Gastroesophageal sphincter (tissue), 4 donors: ENCODE results near the gene CLIC4. TPM values are rescaled to one million over a fixed set of nuclear protein-coding genes. Genes with fewer than 3 reads are reported as not detected.

Source experiments
- ATAC-seq: fragments of 150-250 bp; one replicate; pipeline ENCODE4 v1.9.1; 2016; ENCODE audit warnings: mild to moderate bottlenecking, moderate library complexity
- H3K27ac ChIP-seq, 4 donors: fragments of 200-600 bp; sonication (generic) in 3 of 4; 1 replicate in 3 of 4; 2 replicates in 1 of 4; pipeline ENCODE4 v1.5.1; 2016 to 2019
- H3K27me3 ChIP-seq: fragments of 200-600 bp; sonication (generic); one replicate; pipeline ENCODE4 v1.5.1; 2019
- H3K36me3 ChIP-seq, 2 donors: fragments of 200-600 bp; sonication (generic); one replicate each; pipeline ENCODE4 v1.5.1; 2019; ENCODE audit warnings: control low read depth in 1 of 2
- H3K4me1 ChIP-seq, 3 donors: fragments of 200-600 bp; sonication (generic); 1 replicate in 2 of 3; 2 replicates in 1 of 3; pipeline ENCODE4 v1.5.1; 2016 to 2019; ENCODE audit warnings: control low read depth in 2 of 3
- H3K4me3 ChIP-seq, 2 donors: fragments of 200-600 bp; sonication (generic); one replicate each; pipeline ENCODE4 v1.5.1; 2019; ENCODE audit warnings: mild to moderate bottlenecking in 1 of 2, moderate library complexity in 1 of 2
- H3K9me3 ChIP-seq, 3 donors: fragments of 200-600 bp; sonication (generic); one replicate each; pipeline ENCODE4 v1.5.1; 2017 to 2019; ENCODE audit warnings: control low read depth in 2 of 3
- CTCF ChIP-seq, 4 experiments: fragments of 200-600 bp in 2 of 4; fragments of 450-650 bp in 2 of 4; sonication (generic) in 1 of 4; IDR thresholded peaks; one replicate each; pipeline ENCODE4 v1.5.1; 2017 to 2019; ENCODE audit warnings: antibody characterized with exemption in 4 of 4, mild to moderate bottlenecking in 2 of 4, moderate library complexity in 2 of 4
- EP300 ChIP-seq: sonication (generic); formaldehyde crosslinking; IDR thresholded peaks from one replicate; pipeline ENCODE4 v1.6.1; 2017; ENCODE audit warnings: antibody characterized with exemption, mild to moderate bottlenecking
- POLR2A ChIP-seq, 2 donors: fragments of 450-650 bp; IDR thresholded peaks; one replicate each; pipeline ENCODE4 v1.6.1; 2017; ENCODE audit warnings: antibody characterized with exemption in 2 of 2, mild to moderate bottlenecking in 2 of 2, moderate library complexity in 1 of 2
- POLR2AphosphoS5 ChIP-seq: sonication (generic); formaldehyde crosslinking; IDR thresholded peaks from one replicate; pipeline ENCODE4 v1.6.1; 2017; ENCODE audit warnings: antibody characterized with exemption
- WGBS, 2 donors: methylation state at CpG; one replicate each; pipeline ENCODE4 v1.1.5; 2018; ENCODE audit warnings: low coverage in 1 of 2; 5-methylcytosine and 5-hydroxymethylcytosine counted together
- total RNA-seq, 4 donors: library from RNA; depleted of rRNA; stranded (reverse); fragments of >200 nt; gene quantifications; one replicate each; pipeline ENCODE4 v1.1.0, GENCODE V29; 2016

Gene CLIC4
- total RNA-seq, 4 donors from 2014 or later: 553 to 721 (median 692) TPM

DNA sequence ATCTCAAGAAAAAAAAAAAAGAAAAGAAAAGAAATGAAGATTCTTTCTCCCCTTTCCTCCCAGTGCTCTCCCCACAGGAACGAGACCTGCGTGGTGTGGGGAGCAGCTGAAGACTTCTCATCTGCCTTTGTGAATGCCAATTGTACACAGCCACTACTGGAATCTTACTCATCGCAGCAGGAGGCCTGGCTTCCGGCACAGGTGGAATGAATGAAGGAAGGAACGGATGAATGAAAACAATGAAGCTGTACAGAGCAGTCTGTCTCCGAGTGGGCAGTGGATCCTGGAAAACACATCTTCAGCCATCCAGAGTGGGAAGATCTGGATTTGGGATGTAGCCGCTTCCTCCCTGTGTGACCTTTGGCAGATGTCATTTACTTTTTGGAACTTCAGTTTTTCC lies 119.9 kb downstream of the CLIC4 start:
- peaks cover 80% of the 10 kb centered on the region for H3K27me3 ChIP-seq
- no peaks in the 10 kb centered on the region for H3K36me3 ChIP-seq
- ATAC-seq: no peak
- no peaks in the 10 kb centered on the region for H3K4me1 ChIP-seq
- WGBS, 2 donors: 72 to 74% methylated on average over 3 to 7 of the region's 7 CpGs
- no peaks in the 10 kb centered on the region for H3K9me3 ChIP-seq
- no peak overlapping the region for H3K27ac ChIP-seq
- no peak for TF ChIP-seq POLR2AphosphoS5
- no peak for TF ChIP-seq EP300
- TF ChIP-seq POLR2A (IDR thresholded peaks at IDR 0.05): no peak
- TF ChIP-seq CTCF (IDR thresholded peaks at IDR 0.05): no peak
- no peak overlapping the region for H3K4me3 ChIP-seq

GRCh38 chr1:24865587-24865986 lies 120.3 kb downstream of the CLIC4 start:
- H3K36me3 ChIP-seq: no peaks in the 10 kb centered on the region
- no peaks in the 10 kb centered on the region for H3K4me1 ChIP-seq
- no peak overlapping the region for H3K4me3 ChIP-seq
- no peaks in the 10 kb centered on the region for H3K9me3 ChIP-seq
- TF ChIP-seq POLR2AphosphoS5: no peak
- TF ChIP-seq POLR2A (IDR thresholded peaks at IDR 0.05): no peak
- TF ChIP-seq EP300: no peak
- no peak for TF ChIP-seq CTCF (IDR thresholded peaks at IDR 0.05)
- no peak for ATAC-seq
- 67 to 69% methylated on average over 1 to 2 of the region's 3 CpGs for WGBS, 2 donors
- H3K27me3 ChIP-seq: peaks cover 80% of the 10 kb centered on the region
- H3K27ac ChIP-seq: no peak overlapping the region

DNA sequence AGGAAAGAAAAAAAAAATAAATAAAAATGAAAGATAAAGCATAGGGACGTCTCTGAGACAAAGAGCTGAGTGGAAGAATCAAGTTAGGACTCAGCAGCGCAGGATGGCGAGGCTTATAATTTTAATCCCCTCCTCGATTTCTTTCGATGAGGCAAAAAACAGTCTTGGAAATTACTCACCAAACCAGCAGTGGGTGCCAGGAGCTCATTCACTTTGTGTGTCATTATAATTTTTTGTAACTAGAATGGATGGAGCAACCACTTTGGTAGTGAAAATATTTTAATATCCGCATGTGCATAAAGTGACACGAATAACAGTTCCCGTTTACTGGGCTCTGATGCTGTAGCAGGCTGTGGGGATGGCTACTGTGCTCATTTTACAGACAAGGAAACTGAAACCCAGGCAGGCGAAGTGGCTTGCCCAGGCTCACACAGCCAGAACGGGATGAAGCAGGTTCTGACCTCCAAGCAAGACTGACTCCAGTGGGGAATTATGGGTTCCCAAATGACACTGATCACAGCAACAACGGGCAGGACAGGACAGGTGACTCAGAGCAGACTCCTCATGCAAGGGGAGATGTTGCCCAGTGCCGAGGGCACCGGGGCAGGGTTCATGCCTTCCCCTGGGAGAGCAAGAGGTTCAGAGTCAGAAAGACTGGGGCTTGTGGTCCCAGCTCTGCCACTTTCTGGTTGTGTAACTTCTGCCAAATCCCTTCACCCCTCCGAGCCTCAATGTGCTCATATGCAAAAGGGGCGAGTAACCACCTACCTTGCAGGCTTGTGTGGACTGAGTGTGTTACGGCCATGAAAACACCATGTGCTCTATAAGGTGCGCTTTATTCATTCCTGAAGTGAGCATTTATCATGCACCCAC lies 121.2 kb downstream of the CLIC4 start:
- H3K4me1 ChIP-seq: no peaks in the 10 kb centered on the region
- no peaks in the 10 kb centered on the region for H3K9me3 ChIP-seq
- peaks cover 80% of the 10 kb centered on the region for H3K27me3 ChIP-seq
- no peak for TF ChIP-seq CTCF (IDR thresholded peaks at IDR 0.05)
- no peak for TF ChIP-seq POLR2A (IDR thresholded peaks at IDR 0.05)
- no peak for TF ChIP-seq EP300
- TF ChIP-seq POLR2AphosphoS5: no peak
- H3K4me3 ChIP-seq: no peak overlapping the region
- H3K36me3 ChIP-seq: no peaks in the 10 kb centered on the region
- ATAC-seq: no peak
- WGBS, 2 donors: 55 to 63% methylated on average over 7 to 11 of the region's 17 CpGs
- no peak overlapping the region for H3K27ac ChIP-seq

DNA sequence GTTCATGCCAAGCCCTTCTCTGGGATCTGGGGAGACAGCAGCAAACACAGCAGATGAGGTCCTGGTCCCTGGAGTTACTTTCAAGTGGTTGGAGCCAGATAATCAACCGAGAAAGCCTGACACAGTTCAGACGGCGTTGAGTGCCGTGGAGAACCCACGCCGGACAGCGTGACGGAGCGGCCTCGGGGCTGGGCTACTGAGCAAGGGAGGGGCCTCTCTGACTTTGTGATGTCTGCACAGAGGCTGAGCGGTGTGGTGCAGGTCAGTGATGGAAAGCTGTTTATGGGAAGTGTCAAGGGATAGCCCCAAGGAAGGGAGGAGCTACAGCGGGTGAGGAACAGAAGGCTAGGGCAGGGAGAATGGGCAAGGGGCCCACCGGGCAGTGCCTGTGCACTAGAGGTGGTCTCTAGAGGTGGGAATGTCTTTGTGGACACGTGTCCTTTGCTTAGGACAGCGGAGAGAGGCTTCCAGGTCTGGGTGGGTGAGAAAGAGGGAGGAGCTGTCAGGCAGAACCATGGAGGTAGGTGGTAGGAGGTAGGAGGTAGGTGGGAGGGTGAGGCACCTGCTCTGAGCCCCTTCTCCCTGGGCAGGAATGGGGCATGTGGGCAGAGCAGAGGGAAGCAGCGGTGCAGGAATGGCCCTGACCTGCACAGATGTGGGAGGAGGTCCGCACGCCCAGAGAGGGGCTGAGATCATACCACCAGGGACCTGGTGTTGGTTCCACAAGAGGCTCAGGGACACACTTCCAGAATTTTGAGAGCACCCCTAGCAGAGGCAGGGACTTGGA lies 122.0 kb downstream of the CLIC4 start:
- Histone ChIP-seq H3K27ac (no peak overlapping the region), H3K9me3 (no peaks in the 10 kb centered on the region), H3K36me3 (no peaks in the 10 kb centered on the region), H3K27me3 (peaks cover 74% of the 10 kb centered on the region), H3K4me3 (no peak overlapping the region), H3K4me1 (no peaks in the 10 kb centered on the region)
- WGBS, 2 donors: 17 to 29% methylated on average over 1 to 13 of the region's 18 CpGs
- no peak for ATAC-seq
- TF ChIP-seq POLR2A (IDR thresholded peaks at IDR 0.05) (no peak), EP300 (no peak), CTCF (IDR thresholded peaks at IDR 0.05) (no peak), POLR2AphosphoS5 (no peak)
